ENCODE results near the gene AHNAK.
A peak's percentile ranks its signal among the peaks of the same experiment; 100 is the strongest.

AHNAK gene

GRCh38 chr11:62555464-62556107 is 9.0 kb upstream of the AHNAK start (continued):
- TF ChIP-seq TSHZ2 (CRISPR knock-in tag; IDR thresholded peaks at IDR 0.05) = no peak
- no peak for TF ChIP-seq SNAI2 (CRISPR knock-in tag; IDR thresholded peaks at IDR 0.05)
- no peak for TF ChIP-seq ESRRG (CRISPR knock-in tag; IDR thresholded peaks at IDR 0.05)

- ATAC-seq = no peak
- TF ChIP-seq, protein P1, sequence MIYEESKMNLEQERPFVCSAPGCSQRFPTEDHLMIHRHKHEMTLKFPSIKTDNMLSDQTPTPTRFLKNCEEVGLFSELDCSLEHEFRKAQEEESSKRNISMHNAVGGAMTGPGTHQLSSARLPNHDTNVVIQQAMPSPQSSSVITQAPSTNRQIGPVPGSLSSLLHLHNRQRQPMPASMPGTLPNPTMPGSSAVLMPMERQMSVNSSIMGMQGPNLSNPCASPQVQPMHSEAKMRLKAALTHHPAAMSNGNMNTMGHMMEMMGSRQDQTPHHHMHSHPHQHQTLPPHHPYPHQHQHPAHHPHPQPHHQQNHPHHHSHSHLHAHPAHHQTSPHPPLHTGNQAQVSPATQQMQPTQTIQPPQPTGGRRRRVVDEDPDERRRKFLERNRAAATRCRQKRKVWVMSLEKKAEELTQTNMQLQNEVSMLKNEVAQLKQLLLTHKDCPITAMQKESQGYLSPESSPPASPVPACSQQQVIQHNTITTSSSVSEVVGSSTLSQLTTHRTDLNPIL (CRISPR knock-in tag; IDR thresholded peaks at IDR 0.05; ENCODE audit: low read depth) = no peak
- TF ChIP-seq RARB (CRISPR knock-in tag; IDR thresholded peaks at IDR 0.05) (no peak), ZFP3 (CRISPR knock-in tag; IDR thresholded peaks at IDR 0.05) (no peak), BACH2 (CRISPR knock-in tag; IDR thresholded peaks at IDR 0.05; ENCODE audit: borderline replicate concordance) (no peak), ARNTL (CRISPR knock-in tag; IDR thresholded peaks at IDR 0.05; ENCODE audit: borderline replicate concordance, low read depth) (no peak), TSHZ2 (CRISPR knock-in tag; IDR thresholded peaks at IDR 0.05) (no peak), ZFP30 (CRISPR knock-in tag; IDR thresholded peaks at IDR 0.05) (no peak), TCF4 (CRISPR knock-in tag; IDR thresholded peaks at IDR 0.05; ENCODE audit: borderline replicate concordance) (no peak), ISL1 (CRISPR knock-in tag; IDR thresholded peaks at IDR 0.05) (no peak), ZC3H10 (CRISPR knock-in tag; IDR thresholded peaks at IDR 0.05) (no peak), PATZ1 (CRISPR knock-in tag; IDR thresholded peaks at IDR 0.05; ENCODE audit: borderline replicate concordance) (no peak), CSDC2 (CRISPR knock-in tag; IDR thresholded peaks at IDR 0.05) (no peak)
Observed at GRCh38 chr11:62554387-62555167, 8.0 kb upstream of the AHNAK start.

DNA sequence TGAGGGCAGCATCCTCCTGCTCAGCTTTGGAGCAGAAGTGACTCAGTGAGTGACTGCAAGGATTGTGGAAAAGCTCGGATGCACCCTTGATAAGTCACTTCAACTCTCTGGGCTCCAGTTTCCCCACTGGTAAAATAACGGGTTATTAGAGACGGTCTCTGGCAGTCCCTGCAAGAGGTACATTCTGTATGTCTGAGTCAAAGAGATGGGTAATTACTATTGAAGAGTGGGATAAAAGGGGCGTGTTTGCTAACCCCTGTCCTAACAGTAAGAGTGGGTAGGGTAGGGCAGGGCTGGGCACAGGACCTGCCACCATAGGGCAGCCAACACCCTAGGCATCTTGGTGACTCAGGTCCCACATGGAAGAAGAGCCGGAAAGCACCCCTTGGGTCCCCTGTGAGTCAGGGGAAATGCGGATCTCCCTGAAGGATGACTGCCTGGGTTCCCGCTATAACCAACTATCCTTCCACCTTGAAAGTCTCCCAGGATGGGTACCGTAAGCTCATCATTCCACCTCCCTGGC is 7.3 kb upstream of the AHNAK start:
- TF ChIP-seq, protein P2, sequence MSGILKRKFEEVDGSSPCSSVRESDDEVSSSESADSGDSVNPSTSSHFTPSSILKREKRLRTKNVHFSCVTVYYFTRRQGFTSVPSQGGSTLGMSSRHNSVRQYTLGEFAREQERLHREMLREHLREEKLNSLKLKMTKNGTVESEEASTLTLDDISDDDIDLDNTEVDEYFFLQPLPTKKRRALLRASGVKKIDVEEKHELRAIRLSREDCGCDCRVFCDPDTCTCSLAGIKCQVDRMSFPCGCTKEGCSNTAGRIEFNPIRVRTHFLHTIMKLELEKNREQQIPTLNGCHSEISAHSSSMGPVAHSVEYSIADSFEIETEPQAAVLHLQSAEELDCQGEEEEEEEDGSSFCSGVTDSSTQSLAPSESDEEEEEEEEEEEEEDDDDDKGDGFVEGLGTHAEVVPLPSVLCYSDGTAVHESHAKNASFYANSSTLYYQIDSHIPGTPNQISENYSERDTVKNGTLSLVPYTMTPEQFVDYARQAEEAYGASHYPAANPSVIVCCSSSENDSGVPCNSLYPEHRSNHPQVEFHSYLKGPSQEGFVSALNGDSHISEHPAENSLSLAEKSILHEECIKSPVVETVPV (CRISPR knock-in tag; IDR thresholded peaks at IDR 0.05) = no peak
- TF ChIP-seq ZFP30 (CRISPR knock-in tag; IDR thresholded peaks at IDR 0.05) (no peak), BACH2 (CRISPR knock-in tag; IDR thresholded peaks at IDR 0.05; ENCODE audit: borderline replicate concordance) (no peak), RARB (CRISPR knock-in tag; IDR thresholded peaks at IDR 0.05) (no peak), ZNF8 (CRISPR knock-in tag; IDR thresholded peaks at IDR 0.05) (no peak), CSDC2 (CRISPR knock-in tag; IDR thresholded peaks at IDR 0.05) (no peak)
- ATAC-seq = peak; percentile 1; the same call in 2 of the 3 replicates

Data from SK-N-SH treated with all-trans-retinoic acid at 6 μM for 48 hours (cell line).